Retinal pigment epithelial cell (primary cell): ENCODE measurements around the gene USP4.

Source experiments
- DNase-seq: peaks from one replicate; pipeline ENCODE4 v3.0.0-alpha.2; 2010; ENCODE audit warnings: low read depth
- H3K4me3 ChIP-seq: 2 replicates; pipeline ENCODE4 v1.5.1; 2011; ENCODE audit warnings: mild to moderate bottlenecking, low read length, control low read depth, moderate library complexity
- CTCF ChIP-seq: conservative IDR thresholded peaks from 2 replicates; pipeline ENCODE4 v1.5.1; 2011; ENCODE audit warnings: low read depth, low read length, control low read depth, inconsistent platforms

Gene USP4

GRCh38 chr3:49276475-49277382 is 63.1 kb downstream of the USP4 start, which contains the start of gene C3orf62:
C3orf62 (minus strand) TSS chr3:49277232; CDS start chr3:49276872, 360 bp downstream.
- no peak for TF ChIP-seq CTCF

GRCh38 chr3:49273825-49274532 is 65.9 kb downstream of the USP4 start:
- no peak for TF ChIP-seq CTCF
- no peak for DNase-seq
- no peak overlapping the region for H3K4me3 ChIP-seq

More at GRCh38 chr3:49276475-49277382, 63.1 kb downstream of the USP4 start, which contains the start of gene C3orf62:
- no peak for DNase-seq
- H3K4me3 ChIP-seq: peak within 1 kb of the TSS; percentile 45

- H3K4me3 ChIP-seq: no peak overlapping the region
- no peak for DNase-seq
- no peak for TF ChIP-seq CTCF
These were observed 68.8 kb downstream of the USP4 start for GRCh38 chr3:49271047-49271446.

- TF ChIP-seq CTCF: no peak
- H3K4me3 ChIP-seq: no peak overlapping the region
- no peak for DNase-seq
These were observed 69.7 kb downstream of the USP4 start for GRCh38 chr3:49270156-49270500.

- TF ChIP-seq CTCF: no peak
- DNase-seq: no peak
- H3K4me3 ChIP-seq: no peak overlapping the region
These were observed 70.3 kb downstream of the USP4 start for GRCh38 chr3:49269443-49270155.

GRCh38 chr3:49266410-49267095 is 73.3 kb downstream of the USP4 start:
- DNase-seq: no peak
- TF ChIP-seq CTCF: no peak
- no peak overlapping the region for H3K4me3 ChIP-seq
